ENCODE data around the gene MCTP2.

MCTP2 gene

GRCh38 chr15:94300612-94301011 lies 69.3 kb downstream of the MCTP2 start:
- TF ChIP-seq REST (IDR thresholded peaks at IDR 0.05; ENCODE audit: insufficient replicate concordance, low read depth) = no peak
- TF ChIP-seq GABPA (IDR thresholded peaks at IDR 0.05; ENCODE audit: low read depth) = no peak
- TF ChIP-seq SPI1 (IDR thresholded peaks at IDR 0.05; ENCODE audit: borderline replicate concordance, low read depth) = no peak
- no peak for TF ChIP-seq POLR2AphosphoS5 (IDR thresholded peaks at IDR 0.05; ENCODE audit: low read depth)
- TF ChIP-seq, protein P1, sequence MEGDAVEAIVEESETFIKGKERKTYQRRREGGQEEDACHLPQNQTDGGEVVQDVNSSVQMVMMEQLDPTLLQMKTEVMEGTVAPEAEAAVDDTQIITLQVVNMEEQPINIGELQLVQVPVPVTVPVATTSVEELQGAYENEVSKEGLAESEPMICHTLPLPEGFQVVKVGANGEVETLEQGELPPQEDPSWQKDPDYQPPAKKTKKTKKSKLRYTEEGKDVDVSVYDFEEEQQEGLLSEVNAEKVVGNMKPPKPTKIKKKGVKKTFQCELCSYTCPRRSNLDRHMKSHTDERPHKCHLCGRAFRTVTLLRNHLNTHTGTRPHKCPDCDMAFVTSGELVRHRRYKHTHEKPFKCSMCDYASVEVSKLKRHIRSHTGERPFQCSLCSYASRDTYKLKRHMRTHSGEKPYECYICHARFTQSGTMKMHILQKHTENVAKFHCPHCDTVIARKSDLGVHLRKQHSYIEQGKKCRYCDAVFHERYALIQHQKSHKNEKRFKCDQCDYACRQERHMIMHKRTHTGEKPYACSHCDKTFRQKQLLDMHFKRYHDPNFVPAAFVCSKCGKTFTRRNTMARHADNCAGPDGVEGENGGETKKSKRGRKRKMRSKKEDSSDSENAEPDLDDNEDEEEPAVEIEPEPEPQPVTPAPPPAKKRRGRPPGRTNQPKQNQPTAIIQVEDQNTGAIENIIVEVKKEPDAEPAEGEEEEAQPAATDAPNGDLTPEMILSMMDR (IDR thresholded peaks at IDR 0.05; ENCODE audit: insufficient read depth, low read length) = no peak
- no peak overlapping the region for H3K27ac ChIP-seq (replicated peaks)
- H3K27me3 ChIP-seq (ENCODE audit: insufficient read depth, poor library complexity, severe bottlenecking) = no peaks in the 10 kb centered on the region
- no peak overlapping the region for H3K4me3 ChIP-seq (replicated peaks; ENCODE audit: insufficient read depth, low read length)
- DNase-seq (ENCODE audit: low read depth in 1 of 2, low spot score in 1 of 2) = no peak

DNA sequence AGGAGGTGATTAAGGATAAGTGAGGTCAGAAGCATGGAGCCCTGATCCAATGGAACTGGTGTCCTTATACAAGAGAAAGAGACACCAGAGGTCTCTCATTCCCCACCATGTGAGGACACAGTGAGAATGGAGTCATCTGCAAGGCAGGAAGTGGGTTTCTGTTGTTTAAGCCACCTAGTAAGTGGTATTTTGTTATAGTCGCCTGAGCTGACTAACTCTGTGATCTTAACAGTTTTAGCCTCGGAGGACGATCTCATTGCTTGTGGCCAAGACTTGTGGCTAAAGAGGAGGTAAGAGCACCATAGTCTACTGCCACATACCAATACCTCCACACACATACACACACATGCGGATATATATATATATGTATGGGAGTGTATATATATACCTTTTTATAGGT lies 73.8 kb downstream of the MCTP2 start:
- no peak for DNase-seq (ENCODE audit: low read depth in 1 of 2, low spot score in 1 of 2)
- H3K4me3 ChIP-seq (replicated peaks; ENCODE audit: insufficient read depth, low read length) = no peak overlapping the region
- no peaks in the 10 kb centered on the region for H3K27me3 ChIP-seq (ENCODE audit: insufficient read depth, poor library complexity, severe bottlenecking)
- no peak overlapping the region for H3K27ac ChIP-seq (replicated peaks)
- TF ChIP-seq GABPA (IDR thresholded peaks at IDR 0.05; ENCODE audit: low read depth) (no peak), SPI1 (IDR thresholded peaks at IDR 0.05; ENCODE audit: borderline replicate concordance, low read depth) (no peak), POLR2AphosphoS5 (IDR thresholded peaks at IDR 0.05; ENCODE audit: low read depth) (no peak), REST (IDR thresholded peaks at IDR 0.05; ENCODE audit: insufficient replicate concordance, low read depth) (no peak)
- TF ChIP-seq, protein P1 (IDR thresholded peaks at IDR 0.05; ENCODE audit: insufficient read depth, low read length) = no peak

DNA sequence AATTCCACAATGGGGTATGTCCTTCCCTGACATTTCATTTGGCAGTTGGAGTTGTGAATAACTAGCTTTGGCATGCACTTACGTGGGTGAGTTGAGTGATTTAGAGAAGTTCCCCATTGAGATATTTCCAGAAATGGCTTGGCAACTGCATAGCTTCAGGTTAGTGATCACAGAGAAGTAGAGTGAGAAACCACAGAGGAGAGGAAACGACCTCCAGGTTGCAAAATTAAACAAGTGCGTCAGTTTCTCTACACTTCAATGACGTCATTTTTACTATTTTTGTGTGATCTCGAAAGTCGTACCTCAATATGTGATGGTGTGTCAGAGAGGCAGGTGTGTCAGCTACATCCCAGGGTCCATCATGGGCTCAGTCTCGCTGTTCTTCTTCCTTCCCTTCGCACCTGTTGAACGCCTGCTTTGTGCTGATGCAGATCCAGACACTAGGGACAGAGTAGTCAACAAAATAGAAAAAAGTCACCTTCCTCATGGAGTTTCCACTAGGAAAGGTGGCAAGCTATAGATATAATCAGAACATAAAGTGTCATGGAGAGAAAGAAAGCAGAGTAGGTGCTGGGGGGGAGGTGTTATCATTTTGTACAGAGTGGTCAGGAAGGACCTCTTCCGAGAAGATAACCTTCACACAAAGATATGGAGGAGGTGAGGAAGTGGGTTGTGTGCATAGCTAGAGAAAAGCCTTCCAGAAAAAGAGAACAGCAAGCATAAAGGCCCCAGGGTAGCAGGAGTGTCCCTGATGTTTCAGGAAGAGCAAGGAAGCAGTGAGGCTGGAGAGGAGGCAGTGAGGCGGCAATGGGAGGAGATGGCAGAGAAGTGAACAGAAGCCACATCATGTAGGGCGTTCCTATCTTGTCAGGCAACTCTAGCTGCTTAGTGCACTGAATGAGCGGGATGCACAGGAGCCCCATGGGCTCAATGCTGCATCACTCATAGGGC lies 75.6 kb downstream of the MCTP2 start:
- DNase-seq (ENCODE audit: low read depth in 1 of 2, low spot score in 1 of 2) = peak in 1 of 2 experiments; percentile 55
- H3K4me3 ChIP-seq (replicated peaks; ENCODE audit: insufficient read depth, low read length) = no peak overlapping the region
- H3K27me3 ChIP-seq (ENCODE audit: insufficient read depth, poor library complexity, severe bottlenecking) = no peaks in the 10 kb centered on the region
- TF ChIP-seq POLR2AphosphoS5 (IDR thresholded peaks at IDR 0.05; ENCODE audit: low read depth) = no peak
- no peak; the same call in 1 of the 2 replicates for TF ChIP-seq SPI1 (IDR thresholded peaks at IDR 0.05; ENCODE audit: borderline replicate concordance, low read depth)
- no peak for TF ChIP-seq REST (IDR thresholded peaks at IDR 0.05; ENCODE audit: insufficient replicate concordance, low read depth)
- no peak for TF ChIP-seq GABPA (IDR thresholded peaks at IDR 0.05; ENCODE audit: low read depth)
- TF ChIP-seq, protein P1 (IDR thresholded peaks at IDR 0.05; ENCODE audit: insufficient read depth, low read length) = no peak
- peak overlapping the region; percentile 50 for H3K27ac ChIP-seq (replicated peaks)
